COR-L47 (cell line): Measurements from ENCODE around the gene LCA5L.
"Not testable (repeated sequence)": the region's sequence is repeated elsewhere in the genome, so short reads cannot be mapped to it uniquely, and the experiment has no call there.

ENCODE experiments used
- DNase-seq: peaks from one replicate; lab custom pipeline; 2025; lab: John Stamatoyannopoulos, UW

The LCA5L gene

GRCh38 chr21:39387461-39388037, 58.0 kb downstream of the LCA5L start:
- peak; percentile 73 for DNase-seq

GRCh38 chr21:39386899-39387298, 58.7 kb downstream of the LCA5L start:
- no peak for DNase-seq

GRCh38 chr21:39386194-39386593, 59.4 kb downstream of the LCA5L start:
- peak; percentile 29 for DNase-seq

- DNase-seq, result peak; percentile 79
These were observed 60.1 kb downstream of the LCA5L start for GRCh38 chr21:39385299-39386145.

GRCh38 chr21:39384674-39385298, 60.8 kb downstream of the LCA5L start:
- DNase-seq, result no peak

- not testable (repeated sequence) for DNase-seq
These were observed 63.5 kb downstream of the LCA5L start for GRCh38 chr21:39382096-39382495.

- no peak for DNase-seq
These were observed 64.6 kb downstream of the LCA5L start for GRCh38 chr21:39381009-39381408.

GRCh38 chr21:39379986-39380891, 65.3 kb downstream of the LCA5L start:
- DNase-seq, result peak; percentile 90

- DNase-seq, result no peak
These were observed 68.0 kb downstream of the LCA5L start for GRCh38 chr21:39377444-39378050.

- DNase-seq, result no peak
These were observed 70.1 kb downstream of the LCA5L start for GRCh38 chr21:39375446-39375845.

GRCh38 chr21:39374046-39374445, 71.5 kb downstream of the LCA5L start:
- DNase-seq, result no peak

GRCh38 chr21:39373634-39374033, 71.9 kb downstream of the LCA5L start:
- peak; percentile 16 for DNase-seq

- not testable (repeated sequence) for DNase-seq
These were observed 75.7 kb downstream of the LCA5L start for GRCh38 chr21:39369896-39370288.

- DNase-seq, result no peak
These were observed 77.8 kb downstream of the LCA5L start for GRCh38 chr21:39367783-39368182.

GRCh38 chr21:39366563-39366962, 79.0 kb downstream of the LCA5L start:
- no peak for DNase-seq

- no peak for DNase-seq
These were observed 80.6 kb downstream of the LCA5L start for GRCh38 chr21:39364949-39365348.

- DNase-seq, result no peak
These were observed 81.7 kb downstream of the LCA5L start for GRCh38 chr21:39363607-39364555.

GRCh38 chr21:39362733-39363132, 82.8 kb downstream of the LCA5L start:
- no peak for DNase-seq

GRCh38 chr21:39359382-39359781, 86.2 kb downstream of the LCA5L start:
- no peak for DNase-seq
